Endothelial cell (in vitro differentiated cells): ENCODE data around the gene SPATS2L. TPM values are rescaled to one million over a fixed set of nuclear protein-coding genes. Genes with fewer than 3 reads are reported as not detected.

Source experiments
- DNase-seq: peaks from one replicate; pipeline ENCODE4 v3.0.0; 2021; ENCODE audit warnings: low spot score
- H3K27ac Mint-ChIP-seq: one replicate; pipeline ENCODE4 v1.8.0; 2021; ENCODE audit warnings: mixed read lengths, inconsistent platforms; ENCODE audit not compliant: unreplicated experiment
- H3K27me3 Mint-ChIP-seq: one replicate; pipeline ENCODE4 v1.8.0; 2021; ENCODE audit warnings: mild to moderate bottlenecking, moderate library complexity, mixed read lengths, inconsistent platforms; ENCODE audit not compliant: unreplicated experiment
- H3K36me3 Mint-ChIP-seq: one replicate; pipeline ENCODE4 v1.8.0; 2021; ENCODE audit warnings: mild to moderate bottlenecking, low read depth, mixed read lengths, inconsistent platforms; ENCODE audit not compliant: unreplicated experiment
- H3K4me1 Mint-ChIP-seq: one replicate; pipeline ENCODE4 v1.8.0; 2021; ENCODE audit warnings: mild to moderate bottlenecking, mixed read lengths, inconsistent platforms; ENCODE audit not compliant: unreplicated experiment
- H3K4me3 Mint-ChIP-seq: one replicate; pipeline ENCODE4 v1.8.0; 2021; ENCODE audit warnings: mild to moderate bottlenecking, mixed read lengths, inconsistent platforms; ENCODE audit not compliant: unreplicated experiment
- H3K9me3 Mint-ChIP-seq: one replicate; pipeline ENCODE4 v1.8.0; 2021; ENCODE audit warnings: mixed read lengths, inconsistent platforms; ENCODE audit not compliant: unreplicated experiment
- total RNA-seq: library from RNA; stranded (reverse); fragmentation: NEBNext Ultra II Directional; extraction: Animal tissue kit (Norgen Biotek cat#: 25700); gene quantifications from one replicate; pipeline ENCODE4 v1.2.1, GENCODE V29; 2021; ENCODE audit not compliant: unreplicated experiment
- TF ChIP-seq, protein P1 (sequence below): fragments of 200-600 bp; sonication (generic); IDR thresholded peaks from one replicate; pipeline ENCODE4 v1.5.0; 2021; ENCODE audit warnings: antibody characterized with exemption; ENCODE audit not compliant: unreplicated experiment

Gene SPATS2L
- total RNA-seq, 1 donor from 2014 or later: 72.9 TPM

DNA sequence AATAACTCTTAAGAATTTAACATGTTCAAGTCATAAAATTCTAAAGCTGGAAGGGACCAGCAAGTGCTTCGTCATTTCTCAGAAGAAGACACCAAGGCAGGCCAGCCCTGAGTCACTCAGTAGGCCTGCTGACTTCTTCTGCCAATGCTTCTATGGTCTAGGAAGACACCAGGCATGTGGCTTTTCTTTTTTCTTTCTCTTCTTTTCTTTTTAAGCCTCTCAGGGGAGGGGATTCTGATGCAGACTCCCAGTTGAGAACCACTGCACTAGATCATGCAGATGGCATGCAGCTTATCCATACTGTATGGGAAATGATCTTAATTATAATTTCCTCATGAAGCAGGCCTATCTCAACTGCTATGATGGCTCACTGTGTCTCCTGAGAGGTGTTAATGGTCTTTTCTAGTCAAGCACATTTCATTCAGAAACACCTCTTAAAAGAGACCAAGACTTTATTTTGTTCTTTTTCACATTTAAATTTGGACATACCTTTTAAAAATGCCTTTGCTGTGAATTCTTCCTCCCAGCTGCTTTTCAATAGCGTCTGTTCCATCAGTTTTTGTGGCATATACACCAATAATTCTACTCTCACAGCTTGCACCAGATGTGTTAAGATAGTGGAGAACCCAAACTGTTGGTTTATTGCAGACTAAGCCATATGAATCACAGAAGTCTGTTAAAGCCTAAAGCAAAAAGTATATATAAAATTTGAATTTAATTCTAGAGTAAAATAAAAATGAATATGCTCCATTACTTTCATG lies 192.1 kb downstream of the SPATS2L start:
- H3K27me3 Mint-ChIP-seq: no peaks in the 10 kb centered on the region
- no peak overlapping the region for H3K27ac Mint-ChIP-seq
- H3K4me1 Mint-ChIP-seq: no peaks in the 10 kb centered on the region
- TF ChIP-seq, protein P1, sequence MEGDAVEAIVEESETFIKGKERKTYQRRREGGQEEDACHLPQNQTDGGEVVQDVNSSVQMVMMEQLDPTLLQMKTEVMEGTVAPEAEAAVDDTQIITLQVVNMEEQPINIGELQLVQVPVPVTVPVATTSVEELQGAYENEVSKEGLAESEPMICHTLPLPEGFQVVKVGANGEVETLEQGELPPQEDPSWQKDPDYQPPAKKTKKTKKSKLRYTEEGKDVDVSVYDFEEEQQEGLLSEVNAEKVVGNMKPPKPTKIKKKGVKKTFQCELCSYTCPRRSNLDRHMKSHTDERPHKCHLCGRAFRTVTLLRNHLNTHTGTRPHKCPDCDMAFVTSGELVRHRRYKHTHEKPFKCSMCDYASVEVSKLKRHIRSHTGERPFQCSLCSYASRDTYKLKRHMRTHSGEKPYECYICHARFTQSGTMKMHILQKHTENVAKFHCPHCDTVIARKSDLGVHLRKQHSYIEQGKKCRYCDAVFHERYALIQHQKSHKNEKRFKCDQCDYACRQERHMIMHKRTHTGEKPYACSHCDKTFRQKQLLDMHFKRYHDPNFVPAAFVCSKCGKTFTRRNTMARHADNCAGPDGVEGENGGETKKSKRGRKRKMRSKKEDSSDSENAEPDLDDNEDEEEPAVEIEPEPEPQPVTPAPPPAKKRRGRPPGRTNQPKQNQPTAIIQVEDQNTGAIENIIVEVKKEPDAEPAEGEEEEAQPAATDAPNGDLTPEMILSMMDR: no peak
- no peak for DNase-seq
- no peaks in the 10 kb centered on the region for H3K9me3 Mint-ChIP-seq
- no peak overlapping the region for H3K4me3 Mint-ChIP-seq
- peaks cover 4% of the 10 kb centered on the region for H3K36me3 Mint-ChIP-seq

DNA sequence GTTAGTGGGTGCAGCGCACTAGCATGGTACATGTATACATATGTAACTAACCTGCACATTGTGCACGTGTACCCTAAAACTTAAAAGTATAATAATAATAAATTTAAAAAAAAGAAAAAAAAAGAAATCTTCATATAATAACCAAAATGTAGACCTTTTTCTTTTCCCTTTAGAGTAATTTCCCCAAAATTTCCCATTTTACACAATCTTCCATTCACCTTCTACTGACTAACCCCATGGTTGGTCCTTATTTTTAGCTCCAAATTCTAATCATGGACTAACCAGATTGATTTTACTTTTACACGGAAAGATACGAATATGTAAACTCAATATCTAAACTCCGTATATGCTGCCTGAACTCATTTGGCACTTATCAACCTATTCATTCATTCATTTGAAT lies 195.7 kb downstream of the SPATS2L start:
- TF ChIP-seq, protein P1: no peak
- Mint-ChIP-seq H3K4me1 (no peaks in the 10 kb centered on the region), H3K4me3 (no peak overlapping the region), H3K9me3 (no peaks in the 10 kb centered on the region), H3K36me3 (peaks cover 4% of the 10 kb centered on the region), H3K27ac (no peak overlapping the region), H3K27me3 (no peaks in the 10 kb centered on the region)
- no peak for DNase-seq

DNA sequence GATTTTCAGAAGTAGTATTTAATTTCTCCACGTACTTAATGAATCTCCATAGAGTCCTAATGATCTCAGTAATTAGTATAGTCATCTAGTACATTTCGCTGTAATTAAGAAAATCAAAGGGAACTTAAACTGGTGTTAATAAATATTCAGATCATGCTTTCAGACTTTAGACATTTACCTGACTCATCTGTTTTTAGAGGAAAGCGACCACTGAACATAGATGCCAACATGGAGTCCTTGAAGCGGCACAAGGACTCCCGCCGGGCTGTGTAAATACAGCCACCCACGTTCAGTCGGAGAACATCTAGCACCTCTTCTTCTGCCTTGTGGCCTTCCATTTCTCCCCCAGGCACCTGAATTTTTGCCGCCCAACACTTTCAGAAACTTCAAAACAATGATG lies 200.2 kb downstream of the SPATS2L start:
- H3K27ac Mint-ChIP-seq: no peak overlapping the region

DNA sequence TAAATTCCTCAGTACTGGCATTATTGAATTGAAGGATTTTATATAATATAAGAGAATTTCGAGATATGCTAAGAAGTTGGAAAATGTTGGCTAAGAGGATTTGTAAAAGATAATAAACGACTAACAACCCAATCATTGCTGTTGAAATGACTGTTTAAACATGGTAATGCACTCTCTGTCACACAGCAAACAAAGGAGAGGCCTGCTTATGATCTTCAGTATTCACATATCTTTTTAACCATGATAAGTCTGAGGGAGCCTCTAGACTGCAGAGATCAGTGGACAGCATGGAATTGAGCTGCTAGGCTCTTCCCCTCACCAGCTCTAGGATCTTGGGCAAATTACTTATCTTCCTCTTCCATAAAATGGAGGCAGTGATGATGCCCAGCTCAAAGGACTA lies 200.7 kb downstream of the SPATS2L start:
- Mint-ChIP-seq H3K9me3 (no peaks in the 10 kb centered on the region), H3K36me3 (peaks cover 3% of the 10 kb centered on the region), H3K27me3 (peaks cover 4% of the 10 kb centered on the region), H3K4me3 (no peak overlapping the region), H3K4me1 (peaks cover 10% of the 10 kb centered on the region), H3K27ac (no peak overlapping the region)
- TF ChIP-seq, protein P1: no peak
- no peak for DNase-seq

More for the DNA sequence above, 200.2 kb downstream of the SPATS2L start:
- TF ChIP-seq, protein P1: no peak
- H3K4me1 Mint-ChIP-seq: peaks cover 10% of the 10 kb centered on the region
- H3K36me3 Mint-ChIP-seq: peaks cover 4% of the 10 kb centered on the region
- no peaks in the 10 kb centered on the region for H3K9me3 Mint-ChIP-seq
- peaks cover 4% of the 10 kb centered on the region for H3K27me3 Mint-ChIP-seq
- DNase-seq: no peak
- H3K4me3 Mint-ChIP-seq: no peak overlapping the region

DNA sequence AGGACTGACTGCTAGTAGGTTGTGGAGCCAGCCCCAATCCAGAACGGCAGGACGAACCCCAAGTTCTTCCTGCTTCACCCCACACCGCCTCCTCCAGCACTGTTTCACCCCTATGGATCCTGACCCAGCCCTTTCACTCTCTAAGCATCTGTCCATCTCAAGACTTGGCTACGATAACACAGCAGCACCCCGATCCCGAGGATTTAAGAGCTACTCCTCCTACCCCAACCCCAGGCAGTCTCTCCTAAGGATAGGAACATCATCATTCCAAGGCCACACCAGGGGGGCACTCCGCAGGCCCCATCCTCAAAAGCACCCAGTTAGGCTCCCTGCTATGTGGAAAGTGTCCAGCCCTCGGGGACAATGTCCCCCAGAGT lies 202.7 kb downstream of the SPATS2L start:
- no peak for DNase-seq
- Mint-ChIP-seq H3K4me1 (peaks cover 10% of the 10 kb centered on the region), H3K27me3 (peaks cover 4% of the 10 kb centered on the region), H3K27ac (peak overlapping the region; percentile 67), H3K36me3 (no peaks in the 10 kb centered on the region), H3K9me3 (no peaks in the 10 kb centered on the region), H3K4me3 (peak overlapping the region; percentile 90)
- TF ChIP-seq, protein P1: no peak
